Fibroblast of gingiva (primary cell): ENCODE results near the gene QARS1.

Experiments used
- DNase-seq: peaks from one replicate; pipeline ENCODE4 v3.0.0-alpha.2; 2011; ENCODE audit warnings: low read depth

The QARS1 gene

GRCh38 chr3:49053543-49053942 lies 51.0 kb downstream of the QARS1 start:
- DNase-seq, result no peak
